ENCODE data around the gene TST. TPM values are rescaled to one million over a fixed set of nuclear protein-coding genes. Genes with fewer than 3 reads are reported as not detected.

TST gene
- total RNA-seq, 1 donor from 2014 or later, result 21.5 TPM

DNA sequence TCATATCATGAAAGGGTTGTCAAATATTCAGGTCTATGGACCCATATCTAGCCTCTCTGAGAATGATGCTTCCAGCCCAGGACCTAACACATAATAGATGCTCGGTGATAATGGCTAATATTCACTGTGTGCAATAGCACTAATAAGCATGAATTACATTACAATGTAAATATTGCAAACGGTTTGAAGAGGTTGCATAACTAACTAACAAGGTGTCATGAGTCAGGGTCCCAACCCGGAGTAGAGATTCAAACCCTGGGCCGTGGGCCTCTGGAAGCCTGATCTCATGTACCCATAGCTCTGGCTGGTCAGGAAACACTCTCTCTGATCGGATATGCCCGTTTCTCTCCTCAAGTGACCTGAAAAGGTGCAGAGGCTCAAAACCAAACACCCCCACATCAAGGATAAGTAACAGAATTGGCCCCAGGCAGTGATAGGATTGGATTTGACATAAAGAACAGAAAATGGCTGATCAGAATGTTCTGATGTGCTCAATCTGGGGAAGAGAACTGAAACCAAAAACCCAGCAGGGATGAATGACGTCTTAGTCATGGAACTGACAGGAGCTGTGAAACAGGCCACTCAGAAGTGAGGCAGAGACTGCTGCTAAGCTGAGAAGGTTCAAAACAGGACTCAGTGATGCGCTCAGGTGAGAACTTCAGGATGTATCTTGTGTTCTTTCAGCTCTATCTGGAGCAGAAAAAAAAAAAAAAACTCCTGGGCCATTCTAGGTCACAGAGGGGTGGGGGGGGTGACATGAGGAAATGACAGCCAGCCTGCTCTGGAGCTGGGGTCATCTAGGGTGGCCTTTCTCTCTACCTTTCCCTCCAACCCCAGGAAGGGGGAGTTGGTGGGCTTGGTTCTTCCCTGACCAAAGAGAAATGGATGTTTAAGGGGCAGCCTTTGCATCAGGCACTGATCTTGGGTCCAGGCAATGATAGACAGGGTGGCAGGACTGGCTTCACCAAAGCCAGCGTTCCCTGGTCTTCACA lies 25.7 kb upstream of the TST start:
- no peak overlapping the region for H3K27ac Mint-ChIP-seq

DNA sequence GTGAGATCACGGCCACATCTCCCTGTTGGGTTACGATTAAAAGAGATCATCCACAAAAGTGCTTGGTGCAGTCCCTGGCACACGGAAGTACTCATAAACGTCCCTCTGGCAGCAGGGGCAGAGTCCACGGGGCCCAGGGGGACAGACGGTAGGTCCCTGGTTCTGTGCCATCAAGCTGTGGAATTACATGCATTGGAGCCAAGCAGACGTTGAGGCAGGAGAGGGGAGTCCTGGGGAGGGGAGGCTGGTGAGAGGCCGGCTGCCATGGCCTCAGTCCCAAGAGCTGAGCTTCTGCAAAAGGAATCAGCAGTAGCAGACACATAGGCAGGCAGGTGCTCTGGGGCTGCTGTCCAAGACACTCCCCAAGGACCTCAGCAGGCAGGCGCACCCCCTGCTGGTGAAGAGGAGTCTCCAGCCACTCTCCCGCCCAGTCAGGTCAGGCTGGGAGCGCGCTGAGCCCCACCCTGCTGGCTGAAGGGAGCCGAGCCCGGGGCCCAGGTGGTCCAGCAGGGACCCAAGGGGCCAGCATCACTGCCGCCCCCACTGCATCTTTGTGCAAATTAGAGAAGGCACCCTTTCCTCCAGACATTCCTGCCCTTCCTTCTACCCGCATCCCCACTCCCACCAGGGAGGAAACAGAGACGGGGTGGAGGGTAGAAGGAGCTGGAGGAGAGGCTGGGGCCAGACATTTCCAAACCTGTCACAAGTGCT lies 24.7 kb upstream of the TST start:
- H3K9me3 ChIP-seq (ENCODE audit: low read depth), result no peaks in the 10 kb centered on the region
- H3K27ac Mint-ChIP-seq, result peak overlapping the region; percentile 21
- no peak overlapping the region for H3K4me3 Mint-ChIP-seq
- TF ChIP-seq EZH2phosphoT487 (IDR thresholded peaks at IDR 0.05) (no peak), EZH2 (IDR thresholded peaks at IDR 0.05) (no peak), CTCF (IDR thresholded peaks at IDR 0.05) (peak; percentile 37)
- no peaks in the 10 kb centered on the region for H3K79me2 ChIP-seq (ENCODE audit: low read depth)
- no peaks in the 10 kb centered on the region for H3K36me3 ChIP-seq
- no peak overlapping the region for H3K27ac ChIP-seq
- H3K9me3 Mint-ChIP-seq, result no peaks in the 10 kb centered on the region
- H2AFZ ChIP-seq (replicated peaks), result no peak overlapping the region
- H3F3A ChIP-seq (ENCODE audit: low read depth), result peaks cover 5% of the 10 kb centered on the region
- no peaks in the 10 kb centered on the region for H3K27me3 ChIP-seq
- no peak overlapping the region for H3K9ac ChIP-seq
- peaks cover 12% of the 10 kb centered on the region for H3K4me1 ChIP-seq
- H3K4me1 Mint-ChIP-seq, result peaks cover 26% of the 10 kb centered on the region
- DNase-seq (ENCODE audit: low spot score), result peak; percentile 55
- no peaks in the 10 kb centered on the region for H3K36me3 Mint-ChIP-seq
- H4K20me1 ChIP-seq (ENCODE audit: low read depth), result no peaks in the 10 kb centered on the region
- no peak overlapping the region for H3K4me3 ChIP-seq
- H3K27me3 Mint-ChIP-seq (ENCODE audit: insufficient read depth, low read depth), result peaks cover 12% of the 10 kb centered on the region
- no peak overlapping the region for H3K4me2 ChIP-seq

More for the DNA sequence above, 25.7 kb upstream of the TST start:
- Histone ChIP-seq H3K9me3 (ENCODE audit: low read depth) (no peaks in the 10 kb centered on the region), H3K27me3 (no peaks in the 10 kb centered on the region), H3K9ac (no peak overlapping the region), H3K4me3 (no peak overlapping the region), H3K36me3 (no peaks in the 10 kb centered on the region), H4K20me1 (ENCODE audit: low read depth) (no peaks in the 10 kb centered on the region), H3K4me2 (no peak overlapping the region), H3K4me1 (peaks cover 12% of the 10 kb centered on the region), H3K27ac (no peak overlapping the region), H3K79me2 (ENCODE audit: low read depth) (no peaks in the 10 kb centered on the region), H2AFZ (replicated peaks) (no peak overlapping the region), H3F3A (ENCODE audit: low read depth) (peaks cover 5% of the 10 kb centered on the region)
- no peak for DNase-seq (ENCODE audit: low spot score)
- Mint-ChIP-seq H3K4me1 (peaks cover 23% of the 10 kb centered on the region), H3K9me3 (no peaks in the 10 kb centered on the region), H3K27me3 (ENCODE audit: insufficient read depth, low read depth) (peaks cover 7% of the 10 kb centered on the region), H3K4me3 (no peak overlapping the region), H3K36me3 (no peaks in the 10 kb centered on the region)
- TF ChIP-seq EZH2 (IDR thresholded peaks at IDR 0.05) (no peak), CTCF (IDR thresholded peaks at IDR 0.05) (no peak), EZH2phosphoT487 (IDR thresholded peaks at IDR 0.05) (no peak)

GRCh38 chr22:37043209-37043827 lies 24.1 kb upstream of the TST start:
- H3K9me3 Mint-ChIP-seq, result no peaks in the 10 kb centered on the region
- Histone ChIP-seq H3F3A (ENCODE audit: low read depth) (peaks cover 5% of the 10 kb centered on the region), H3K4me1 (peaks cover 12% of the 10 kb centered on the region), H4K20me1 (ENCODE audit: low read depth) (no peaks in the 10 kb centered on the region), H3K79me2 (ENCODE audit: low read depth) (no peaks in the 10 kb centered on the region), H3K27me3 (no peaks in the 10 kb centered on the region), H3K4me3 (no peak overlapping the region), H3K36me3 (no peaks in the 10 kb centered on the region), H3K27ac (no peak overlapping the region), H3K9me3 (ENCODE audit: low read depth) (no peaks in the 10 kb centered on the region), H2AFZ (replicated peaks) (no peak overlapping the region), H3K4me2 (no peak overlapping the region), H3K9ac (no peak overlapping the region)
- no peaks in the 10 kb centered on the region for H3K36me3 Mint-ChIP-seq
- H3K27me3 Mint-ChIP-seq (ENCODE audit: insufficient read depth, low read depth), result peaks cover 14% of the 10 kb centered on the region
- no peak for DNase-seq (ENCODE audit: low spot score)
- no peak overlapping the region for H3K4me3 Mint-ChIP-seq
- peak overlapping the region; percentile 21 for H3K27ac Mint-ChIP-seq
- TF ChIP-seq EZH2phosphoT487 (IDR thresholded peaks at IDR 0.05), result no peak
- TF ChIP-seq CTCF (IDR thresholded peaks at IDR 0.05), result no peak
- no peak for TF ChIP-seq EZH2 (IDR thresholded peaks at IDR 0.05)
- H3K4me1 Mint-ChIP-seq, result peaks cover 26% of the 10 kb centered on the region
